Stimulated activated CD4-positive, alpha-beta T cell treated with anti-CD3 and anti-CD28 coated beads, TNF-alpha, amount 100 ng/mL, for 24 hours (primary cell): Measurements from ENCODE around the gene HPCAL1.

Source experiments
- DNase-seq, 3 experiments: peaks; one replicate each; pipeline ENCODE4 v3.0.0-alpha.2; 2020; ENCODE audit warnings: low read depth in 3 of 3

The HPCAL1 gene

DNA sequence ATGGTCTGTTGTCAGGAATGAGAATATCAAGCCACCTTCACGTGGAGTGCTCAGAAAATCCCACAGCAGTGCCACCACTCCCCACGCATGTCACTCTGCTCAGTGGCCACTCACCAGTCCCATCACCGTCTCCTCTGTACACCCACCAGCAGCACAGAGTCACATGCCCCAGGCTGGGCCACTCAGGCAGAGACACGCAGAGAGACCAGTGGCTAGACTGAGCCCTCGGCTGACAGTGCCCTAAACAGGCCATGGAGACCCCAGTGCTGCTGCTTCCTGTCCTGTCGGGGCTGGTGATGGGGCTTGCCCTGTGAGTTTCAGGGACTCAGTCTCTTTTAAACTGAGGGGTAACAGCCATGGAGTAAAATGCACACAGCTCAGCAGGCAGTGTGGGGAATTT lies 119.5 kb downstream of the HPCAL1 start:
- DNase-seq, result no peak

DNA sequence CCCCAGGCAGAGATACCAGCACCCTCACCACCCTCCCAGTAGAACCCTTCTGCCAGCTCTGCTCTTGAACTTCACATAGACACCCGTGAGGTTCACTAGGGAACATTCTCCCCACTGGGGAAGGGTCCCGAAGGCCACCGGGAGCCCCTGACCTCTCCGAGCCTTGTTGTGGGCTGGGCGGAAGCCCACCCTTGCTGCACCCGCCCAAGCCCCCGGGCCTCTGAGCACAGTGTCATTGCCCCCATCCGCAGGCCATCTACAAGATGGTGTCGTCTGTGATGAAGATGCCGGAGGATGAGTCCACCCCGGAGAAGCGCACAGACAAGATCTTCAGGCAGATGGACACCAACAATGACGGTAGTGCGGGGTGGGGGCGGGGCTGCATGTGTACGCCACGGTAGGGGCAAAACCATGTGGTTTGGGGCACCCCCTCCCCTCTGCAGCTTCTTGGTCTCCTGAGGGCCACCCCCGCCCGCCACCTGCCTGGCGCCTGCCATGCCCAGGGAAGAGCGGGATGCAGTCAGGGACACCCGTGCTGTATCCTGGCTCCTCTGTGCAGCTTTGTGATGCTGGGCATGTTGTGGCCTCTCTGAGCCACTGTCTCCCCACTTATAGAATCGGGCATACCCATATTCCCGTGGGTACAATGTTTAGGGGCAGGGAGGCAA lies 120.2 kb downstream of the HPCAL1 start:
- no peak for DNase-seq

DNA sequence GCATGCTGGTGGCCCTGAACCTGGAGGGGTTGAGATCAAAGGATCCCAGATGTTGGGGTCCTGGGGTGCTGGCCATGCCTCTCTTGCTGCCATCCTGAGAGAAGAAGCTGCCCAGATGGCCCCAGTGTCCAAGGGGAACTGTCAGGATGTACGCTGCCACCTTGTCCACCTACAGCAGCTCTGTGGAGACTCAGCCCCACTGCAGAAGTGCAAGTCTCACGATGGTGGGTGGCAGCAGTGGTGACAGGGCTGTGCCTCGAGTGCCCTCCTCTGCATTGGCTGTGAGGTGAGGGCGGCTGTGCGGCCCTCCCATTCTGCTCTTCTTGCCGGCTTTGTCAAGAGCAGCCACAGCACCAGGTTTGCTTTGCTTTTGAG lies 120.7 kb downstream of the HPCAL1 start:
- DNase-seq, result no peak

DNA sequence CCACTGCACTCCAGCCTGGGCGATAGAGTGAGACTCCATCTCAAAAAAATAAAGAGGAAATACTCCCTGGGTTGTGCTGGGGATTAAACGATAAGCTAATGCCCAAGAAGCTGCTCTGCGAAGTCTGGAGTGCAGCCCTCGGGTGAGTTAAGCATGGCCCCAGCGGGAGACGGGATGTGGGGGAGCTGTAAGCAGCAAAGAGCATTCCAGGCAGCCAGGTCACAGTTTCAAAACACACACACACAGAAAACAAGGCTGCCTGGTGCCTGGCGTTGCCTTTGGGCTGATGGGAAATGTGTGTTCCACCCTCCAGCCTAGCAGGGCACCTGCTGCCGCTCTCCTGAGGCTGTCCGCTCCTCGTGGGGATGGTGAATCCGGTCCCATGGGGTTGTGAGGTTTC lies 121.3 kb downstream of the HPCAL1 start:
- DNase-seq, result no peak

DNA sequence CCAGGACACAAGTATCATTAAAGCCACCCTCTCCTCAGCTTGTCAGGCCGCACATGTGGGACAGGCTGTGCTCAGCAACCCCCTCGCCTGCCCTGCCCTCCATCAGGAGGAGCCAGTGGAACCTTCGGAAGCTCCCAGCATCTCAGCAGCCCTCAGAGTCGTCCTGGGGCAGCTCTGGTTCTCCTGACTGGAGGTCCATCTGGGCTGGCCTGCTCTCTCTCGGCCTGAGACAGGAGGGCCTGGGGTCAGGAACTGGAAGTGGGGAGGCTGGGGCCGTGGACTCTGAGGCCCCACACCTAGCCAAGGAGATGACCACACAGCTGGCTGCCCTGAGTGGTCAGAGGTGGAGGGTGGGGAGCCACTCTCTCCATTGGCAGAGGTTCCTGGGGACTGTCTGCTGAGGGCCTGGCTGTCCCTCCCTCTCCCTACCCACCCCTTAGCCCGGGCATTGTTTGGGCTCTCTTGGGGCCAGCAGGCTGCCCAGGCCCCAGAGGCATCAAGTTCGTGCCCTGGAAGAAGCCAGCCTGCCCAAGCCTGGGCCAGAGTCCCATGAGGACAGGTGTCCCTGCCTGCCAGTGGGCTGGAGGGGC lies 122.3 kb downstream of the HPCAL1 start:
- no peak for DNase-seq

DNA sequence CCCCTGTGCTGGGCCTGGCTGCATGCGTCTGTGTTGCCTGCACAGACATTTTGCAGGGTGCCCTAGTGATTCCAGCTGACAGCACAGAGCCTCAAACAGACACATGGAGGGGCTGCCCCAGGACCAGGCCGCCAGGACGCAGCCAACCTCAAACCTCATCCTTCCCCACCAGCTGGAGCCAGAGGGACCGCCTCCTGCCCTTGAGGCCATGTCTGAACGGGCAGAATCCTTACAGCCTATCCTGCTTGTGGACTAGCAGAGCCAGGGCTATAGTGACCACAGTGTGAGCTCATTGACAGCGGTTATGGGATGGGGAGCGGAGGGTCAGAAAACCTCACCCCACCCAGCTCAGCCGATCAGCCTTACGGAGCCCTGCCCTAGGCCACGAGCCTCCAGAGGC lies 123.0 kb downstream of the HPCAL1 start:
- no peak for DNase-seq

DNA sequence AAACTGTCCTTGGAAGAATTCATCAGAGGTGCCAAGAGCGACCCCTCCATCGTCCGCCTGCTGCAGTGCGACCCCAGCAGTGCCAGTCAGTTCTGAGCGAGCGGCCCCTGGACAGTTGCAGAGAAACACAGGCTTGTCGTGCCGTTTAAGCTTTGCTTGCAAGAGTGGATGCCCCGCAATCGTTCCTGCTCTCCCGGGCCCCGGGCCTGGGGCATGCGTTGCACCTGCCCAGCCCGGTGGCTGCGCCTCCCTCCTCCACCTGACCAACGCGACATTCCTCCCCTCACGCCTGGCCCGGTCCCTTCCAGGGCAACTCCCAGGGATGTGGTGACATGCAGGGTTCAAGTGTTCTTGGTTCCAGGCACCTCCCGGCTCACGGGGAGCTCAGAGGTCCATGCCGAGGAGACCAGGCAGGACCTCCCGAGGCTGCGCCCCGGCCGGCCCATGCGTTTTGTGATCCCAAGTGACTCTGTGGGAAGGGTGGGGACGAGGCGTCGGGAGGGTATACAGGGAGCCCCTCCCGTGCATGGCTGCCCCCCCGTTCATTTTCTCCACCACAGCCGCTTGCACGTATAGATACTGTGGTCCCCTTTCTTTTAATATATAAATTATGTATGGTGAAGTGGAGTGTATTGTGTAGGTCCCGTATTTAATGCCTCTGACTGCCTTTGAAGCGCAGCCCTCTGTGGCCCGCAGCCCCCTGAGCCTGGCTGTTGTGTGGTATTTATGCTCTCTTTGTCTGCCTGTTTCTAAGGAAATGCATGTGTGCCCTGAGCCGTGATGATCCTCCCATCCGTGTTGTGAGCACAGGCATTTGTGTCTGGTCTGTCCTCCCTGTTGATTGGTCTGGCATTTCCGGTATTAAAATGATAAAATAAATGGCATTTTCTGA lies 124.3 kb downstream of the HPCAL1 start:
- DNase-seq, result no peak

DNA sequence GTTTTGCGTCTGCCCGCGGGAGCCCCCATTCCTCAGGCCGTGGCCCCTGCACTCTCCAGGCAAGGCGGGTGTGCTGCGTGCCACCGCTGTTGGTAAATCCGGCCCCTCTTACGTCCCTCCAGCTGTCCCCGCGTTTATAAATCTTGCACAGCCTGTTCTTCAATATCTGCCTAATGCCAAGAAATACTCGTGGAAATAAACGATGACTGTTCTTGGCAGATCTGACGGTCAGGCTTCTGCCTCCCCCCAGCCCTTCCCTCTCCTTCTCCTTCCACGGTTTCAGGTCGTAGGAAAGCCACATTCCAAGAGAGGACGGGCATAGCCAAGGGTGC lies 124.9 kb downstream of the HPCAL1 start:
- DNase-seq, result no peak

DNA sequence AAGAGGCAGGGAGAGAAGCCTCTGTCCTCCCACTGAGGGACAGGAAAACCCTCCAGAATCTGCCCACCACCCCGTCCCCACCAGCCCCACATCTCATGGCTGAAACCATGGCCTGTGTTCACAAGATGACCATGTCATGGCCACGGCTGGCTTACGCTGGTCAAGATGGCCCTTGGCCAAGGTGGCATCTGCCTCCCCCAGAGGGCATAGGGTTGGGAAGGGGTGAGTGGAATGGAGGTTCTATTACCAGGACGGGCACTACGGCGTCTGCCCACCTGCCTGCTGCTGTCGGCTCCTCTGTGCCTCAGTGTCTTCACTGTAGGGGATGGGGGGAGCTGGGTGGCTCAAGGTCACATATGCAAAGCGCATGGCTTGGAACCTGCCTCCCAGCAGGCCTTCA lies 125.7 kb downstream of the HPCAL1 start:
- DNase-seq, result no peak

DNA sequence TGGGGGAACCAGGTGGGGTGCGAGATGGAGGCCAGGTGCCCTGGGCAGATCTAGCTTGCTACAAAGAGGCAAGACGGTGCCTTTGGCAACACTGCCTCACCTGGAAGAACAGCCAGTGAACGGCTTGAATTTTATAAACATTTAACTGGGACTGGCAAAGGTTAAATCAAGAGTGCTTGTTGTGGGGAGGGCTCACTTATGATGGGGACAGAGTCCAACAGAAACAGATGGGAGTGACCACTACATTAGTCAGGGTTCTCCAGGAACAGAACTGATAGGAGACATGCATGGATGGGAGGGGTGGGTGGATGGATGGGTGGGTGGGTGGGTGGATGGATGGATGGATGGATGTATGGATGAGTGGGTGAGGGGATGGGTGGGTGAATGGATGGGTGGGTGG lies 126.2 kb downstream of the HPCAL1 start:
- no peak for DNase-seq

DNA sequence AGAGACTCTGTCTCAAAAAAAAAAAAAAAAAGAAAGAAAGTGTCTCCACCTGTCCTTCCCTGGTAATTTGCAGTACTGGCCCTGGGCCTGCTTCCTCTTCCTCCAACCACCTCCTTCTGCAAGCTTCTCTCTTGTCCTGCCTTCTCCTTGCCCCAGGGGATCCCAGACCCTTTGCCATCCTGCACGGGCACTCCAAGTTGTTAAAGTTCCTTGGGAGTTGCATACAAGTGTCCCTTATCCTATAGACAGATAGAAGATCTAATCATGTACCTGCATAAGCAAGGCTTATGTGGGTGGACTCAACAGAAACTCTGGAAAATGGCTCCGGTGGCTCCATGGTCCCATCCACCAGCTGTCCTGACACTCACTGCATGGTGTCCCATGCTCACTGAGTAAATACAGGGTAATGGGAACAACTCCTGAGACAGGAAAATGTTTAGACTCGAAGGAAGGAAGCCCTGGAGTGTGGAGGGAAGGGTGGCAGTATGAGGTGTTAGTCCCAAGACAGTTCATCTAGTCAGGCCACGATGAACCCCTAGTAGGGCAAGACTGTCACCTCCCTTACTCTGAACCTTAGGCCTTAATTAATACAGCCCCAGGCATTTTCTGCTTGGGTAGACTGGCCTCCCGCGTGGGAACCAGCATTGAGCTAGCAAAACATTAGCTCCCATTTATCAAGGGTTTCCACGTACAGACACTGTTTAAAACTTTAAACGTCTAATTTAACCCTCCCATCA lies 128.3 kb downstream of the HPCAL1 start:
- no peak for DNase-seq

DNA sequence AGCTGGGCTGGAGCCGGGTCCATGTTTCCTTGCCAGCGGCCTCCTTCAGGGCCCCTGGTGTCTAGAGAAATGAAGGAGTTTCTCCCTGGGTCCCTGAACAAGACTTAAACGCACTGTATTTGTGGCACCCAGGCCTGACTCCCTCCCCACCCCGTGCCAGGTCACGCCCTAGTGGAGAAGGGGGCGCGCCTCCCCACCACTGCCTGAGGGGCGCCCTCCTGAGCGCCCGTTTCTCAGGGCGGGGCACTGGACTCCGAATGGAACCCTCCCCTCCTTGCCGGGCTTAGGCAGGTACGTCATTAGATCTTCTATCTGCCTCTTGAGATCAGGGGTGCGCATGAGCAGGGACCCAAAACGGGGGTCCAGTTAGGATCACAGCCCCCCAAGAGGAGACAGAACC lies 129.1 kb downstream of the HPCAL1 start:
- DNase-seq, result no peak

DNA sequence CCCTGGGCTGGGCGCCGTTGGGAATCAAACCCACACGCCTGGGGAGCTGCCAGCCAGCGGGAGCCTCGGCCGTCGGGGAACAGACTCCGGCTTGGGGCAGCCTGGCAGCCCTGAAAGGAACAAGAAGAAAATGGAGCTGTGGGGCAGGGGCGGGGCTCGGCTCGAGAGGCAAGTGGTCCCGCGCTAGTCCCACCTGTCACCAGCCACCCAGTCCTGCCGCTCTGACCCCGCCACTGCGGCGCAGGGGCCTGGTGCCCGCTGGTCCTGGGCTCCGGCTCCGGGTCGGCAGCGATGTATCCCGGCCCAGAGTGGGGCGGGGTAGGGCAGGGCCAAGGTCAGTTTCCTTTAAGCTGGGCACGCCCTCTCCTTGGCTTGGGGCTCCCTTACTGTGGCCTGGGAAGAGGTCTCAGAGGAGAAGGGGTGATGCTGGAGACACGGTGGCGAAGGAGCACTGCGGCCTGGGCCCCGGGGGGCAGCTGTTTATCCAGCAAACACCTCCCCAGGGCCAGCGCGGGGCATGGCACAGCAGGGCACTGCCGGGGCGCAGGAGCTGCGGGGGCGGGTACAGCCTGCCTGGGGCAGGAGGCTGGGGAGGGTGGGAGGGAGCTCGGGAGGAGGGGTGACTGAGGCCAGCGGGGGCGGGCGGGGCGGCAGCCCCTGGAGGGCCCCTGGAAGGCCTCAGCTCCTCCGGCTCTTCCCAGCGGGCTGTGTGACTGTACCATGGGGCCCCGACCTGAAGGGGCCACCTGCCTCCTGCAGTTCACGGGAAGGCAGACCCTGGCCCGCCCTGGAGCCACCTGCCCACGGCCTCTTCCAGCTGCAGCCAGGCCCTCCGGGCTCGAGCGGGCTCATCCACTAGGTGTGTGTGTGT lies 129.8 kb downstream of the HPCAL1 start:
- DNase-seq, result no peak

DNA sequence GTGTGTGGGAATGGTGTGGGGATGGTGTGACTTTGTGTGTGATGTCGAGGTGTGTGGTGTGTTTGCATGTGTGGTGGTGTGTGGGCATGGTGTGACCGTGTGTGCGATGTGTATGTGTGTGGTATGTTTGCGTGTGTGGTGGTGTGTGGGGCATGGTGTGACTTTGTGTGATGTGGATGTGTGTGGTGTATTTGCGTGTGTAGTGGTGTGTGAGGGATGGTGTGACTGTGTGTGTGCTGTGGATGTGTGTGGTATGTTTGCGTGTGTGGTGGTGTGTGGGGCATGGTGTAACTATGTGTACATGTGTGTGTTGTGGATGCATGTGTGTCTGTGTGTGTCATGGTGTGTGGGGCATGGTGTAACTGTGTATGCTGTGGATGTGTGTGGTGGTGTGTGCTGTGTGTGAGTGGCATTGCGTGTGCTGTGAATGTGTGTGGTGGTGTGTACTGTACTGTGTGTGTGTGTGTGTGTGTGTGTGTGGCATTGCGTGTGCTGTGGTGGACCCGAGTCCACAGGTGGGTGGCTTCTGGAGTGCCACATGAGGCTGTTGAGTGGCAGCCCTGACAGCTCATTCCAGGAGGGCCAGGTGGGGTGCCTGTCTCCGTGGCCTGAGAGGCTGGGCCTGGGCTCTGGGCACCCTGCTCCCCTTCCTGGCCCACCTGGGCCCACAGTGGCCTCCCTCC lies 130.7 kb downstream of the HPCAL1 start:
- no peak for DNase-seq

DNA sequence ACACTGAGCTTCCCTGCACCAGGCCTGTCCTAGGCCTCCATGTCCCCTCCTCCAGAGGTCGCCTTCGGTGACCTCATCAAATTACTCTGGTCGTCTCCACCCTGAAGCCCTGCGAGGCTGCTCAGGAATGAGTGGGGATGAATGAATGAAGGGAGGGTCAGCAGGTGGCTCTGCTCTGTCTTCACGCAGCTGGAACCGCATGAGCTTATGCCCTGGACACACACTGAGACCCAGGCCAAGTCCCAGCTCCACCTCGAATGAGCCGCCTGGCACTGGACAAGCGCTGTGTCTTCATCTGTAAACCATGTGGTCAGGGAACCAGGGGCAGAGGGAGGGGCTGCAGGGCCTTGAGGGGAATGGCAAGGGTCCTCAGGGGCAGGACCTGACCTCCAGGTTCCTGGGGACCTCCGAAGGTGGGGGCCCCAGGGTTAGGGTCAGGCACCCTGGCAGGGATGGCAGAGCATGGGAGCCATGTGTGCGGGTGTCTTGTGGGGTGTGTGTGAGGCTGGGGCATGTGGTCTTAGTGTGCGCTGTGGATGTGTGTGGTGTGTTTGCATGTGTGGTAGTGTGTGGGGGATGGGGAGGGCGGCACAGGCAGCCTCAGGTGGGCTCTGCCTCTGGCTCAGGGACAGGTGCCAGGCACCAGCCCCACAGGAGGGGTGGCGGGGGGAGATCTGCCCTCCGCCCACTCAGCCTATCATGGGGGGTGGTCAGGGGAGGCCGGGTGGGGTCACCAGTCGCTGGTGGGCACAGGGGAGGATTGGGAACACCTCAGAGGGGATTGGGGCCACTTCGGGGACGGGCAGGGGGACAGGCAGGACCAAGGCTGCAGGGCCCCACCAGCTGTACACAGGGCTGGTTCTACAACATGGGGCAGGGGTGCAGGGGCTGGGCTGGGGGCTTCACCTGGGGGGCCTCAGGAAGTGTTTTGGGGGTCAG lies 131.5 kb downstream of the HPCAL1 start:
- no peak for DNase-seq

DNA sequence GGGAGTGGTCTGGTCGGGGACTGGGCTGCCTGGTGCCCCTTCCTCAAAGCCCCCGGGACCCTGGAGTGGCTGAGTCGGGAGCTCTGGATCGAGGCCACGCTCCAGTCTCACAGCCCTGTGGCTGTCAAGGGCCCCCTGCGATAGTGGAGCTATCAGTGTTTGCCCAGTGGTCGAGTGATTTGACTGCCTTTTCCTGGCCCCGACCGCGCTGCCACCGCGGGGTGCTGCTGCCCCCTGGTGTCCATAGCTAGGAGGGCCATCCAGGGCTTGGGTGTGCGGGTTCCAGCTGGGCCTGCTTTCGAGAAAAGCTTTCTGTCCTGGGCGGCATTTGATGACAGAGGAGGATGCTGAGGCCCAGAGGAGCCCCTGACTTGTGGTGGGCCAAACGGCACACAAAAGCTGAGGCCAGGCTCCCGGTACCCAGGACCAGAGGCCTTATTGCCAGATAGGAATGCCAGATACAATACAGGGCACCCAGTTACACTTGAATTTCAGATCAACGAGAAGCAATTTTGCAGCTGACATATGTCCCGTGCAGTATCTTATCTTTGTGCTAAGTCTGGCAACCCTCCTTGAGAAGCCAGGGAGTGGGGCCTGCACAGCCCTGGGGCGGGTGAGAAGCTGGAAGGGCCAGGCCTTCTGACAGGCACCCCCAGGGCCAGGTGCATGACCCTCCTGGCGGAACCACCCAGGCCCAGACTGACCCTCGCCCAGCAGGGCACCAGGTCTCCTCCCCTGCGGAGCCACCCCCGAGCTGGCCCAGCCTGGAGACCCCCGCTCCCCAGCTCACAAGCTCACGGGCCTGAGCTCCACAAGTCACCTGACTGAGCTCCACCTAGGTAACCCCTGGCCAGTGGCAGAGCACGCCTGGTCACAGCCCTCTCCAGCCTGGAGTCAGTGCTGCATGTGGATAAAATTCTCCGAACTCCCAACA lies 132.4 kb downstream of the HPCAL1 start:
- peak; percentile 60 to 75 (median 64) for DNase-seq

DNA sequence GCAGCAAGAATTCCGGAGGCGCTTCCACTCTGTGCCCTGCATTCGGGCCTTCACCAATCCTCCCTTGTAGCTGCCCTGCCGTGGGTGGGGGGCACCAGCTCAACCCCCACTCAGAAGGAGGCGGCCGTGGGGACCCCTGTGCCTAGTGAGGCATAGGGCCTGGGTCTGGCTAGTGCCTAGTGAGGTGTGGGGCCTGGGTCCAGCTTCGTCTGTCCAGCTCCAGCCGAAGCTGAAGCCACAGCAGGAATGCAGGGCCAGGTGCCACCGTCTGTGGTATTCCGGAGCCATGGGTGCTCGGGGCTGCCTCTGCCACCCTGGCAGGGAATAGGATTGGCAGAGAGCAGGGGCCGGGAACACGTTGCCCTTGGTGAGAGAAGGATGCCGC lies 133.1 kb downstream of the HPCAL1 start:
- DNase-seq, result no peak

DNA sequence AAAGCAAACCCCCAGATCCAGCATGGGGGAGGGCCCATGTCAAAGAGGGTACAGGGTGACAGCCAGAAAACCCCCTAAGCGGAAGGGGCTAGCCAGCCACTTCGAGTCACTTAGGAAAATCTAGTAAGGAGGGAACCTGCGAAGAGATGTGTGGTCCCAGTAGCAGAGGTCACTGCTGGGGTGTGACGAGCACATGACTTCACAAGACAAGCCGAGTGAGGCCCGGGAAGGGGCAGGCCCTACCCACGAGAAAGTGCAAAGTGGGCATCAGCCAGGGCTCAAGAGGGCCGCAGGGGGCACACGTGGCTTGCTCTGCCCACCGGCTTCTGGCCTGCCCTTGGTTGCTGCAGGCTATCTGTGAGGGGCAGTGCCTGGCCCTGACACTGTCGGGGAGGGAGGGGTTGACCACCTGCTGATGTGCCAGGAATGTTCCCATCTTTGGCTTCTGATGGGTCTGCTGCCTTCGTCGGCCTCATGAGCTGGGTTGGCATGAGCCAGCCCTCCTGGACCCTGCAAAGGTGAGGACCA lies 133.9 kb downstream of the HPCAL1 start:
- no peak for DNase-seq
